H1 (cell line): ENCODE results near the gene LRRFIP1. TPM values are rescaled to one million over a fixed set of nuclear protein-coding genes. Genes with fewer than 3 reads are reported as not detected.
"Not testable (repeated sequence)": the region's sequence is repeated elsewhere in the genome, so short reads cannot be mapped to it uniquely, and the experiment has no call there.

Experiments used
- CTCF ChIA-PET: fragments of 300-600 bp; sonication (Branson Sonifier 250); formaldehyde crosslinking; loops from one replicate; lab custom pipeline; 2021; ENCODE audit not compliant: partially characterized antibody; lab: Charles Lee
- POLR2A ChIA-PET: fragments of 300-600 bp; sonication (Branson Sonifier 250); formaldehyde crosslinking; loops from one replicate; lab custom pipeline; 2021; ENCODE audit warnings: inconsistent platforms; ENCODE audit not compliant: partially characterized antibody; lab: Charles Lee
- DNase-seq, 2 experiments: peaks; one replicate each; pipeline versions ENCODE4 v3.0.0 to v3.0.0-alpha.2; 2010 to 2022; ENCODE audit warnings: low spot score in 2 of 2, low read depth in 1 of 2, mixed read lengths in 1 of 2
- FAIRE-seq: peaks from 2 replicates; lab custom pipeline; 2011; peaks lifted over from hg19 to GRCh38; lab: Jason Lieb, UNC
- H2AFZ ChIP-seq: 2 replicates; pipeline ENCODE4 v1.8.1; 2012; ENCODE audit warnings: low read length, inconsistent platforms
- H2AK5ac ChIP-seq: 2 replicates; pipeline ENCODE4 v1.6.1; 2013; ENCODE audit warnings: low read depth, low read length
- H2BK120ac ChIP-seq: replicated peaks from 2 replicates; pipeline ENCODE3; 2013; ENCODE audit warnings: low read depth, low read length, inconsistent platforms
- H2BK12ac ChIP-seq: 2 replicates; pipeline ENCODE4 v1.6.1; 2013; ENCODE audit warnings: low read depth, low read length
- H2BK15ac ChIP-seq: 2 replicates; pipeline ENCODE4 v1.6.1; 2013; ENCODE audit warnings: low read length
- H2BK20ac ChIP-seq: 2 replicates; pipeline ENCODE4 v1.6.1; 2013; ENCODE audit warnings: low read length
- H2BK5ac ChIP-seq: 2 replicates; pipeline ENCODE4 v1.6.1; 2013; ENCODE audit warnings: low read depth, low read length
- H3K14ac ChIP-seq: 2 replicates; pipeline ENCODE4 v1.6.1; 2013; ENCODE audit warnings: inconsistent platforms; ENCODE audit not compliant: insufficient read length
- H3K18ac ChIP-seq: 2 replicates; pipeline ENCODE4 v1.6.1; 2013; ENCODE audit warnings: low read length; ENCODE audit errors: extremely low read depth
- H3K23ac ChIP-seq: 2 replicates; pipeline ENCODE4 v1.6.1; 2013; ENCODE audit warnings: inconsistent platforms; ENCODE audit not compliant: insufficient read length
- H3K23me2 ChIP-seq: 2 replicates; pipeline ENCODE4 v1.6.1; 2013; ENCODE audit warnings: low read depth, low read length
- H3K27ac ChIP-seq: 2 replicates; pipeline ENCODE4 v1.6.1; 2011; ENCODE audit warnings: low read depth, low read length, inconsistent platforms
- H3K27me3 ChIP-seq, 4 experiments: replicated peaks in 1 of 4; 1 replicate in 1 of 4; 2 replicates in 3 of 4; pipeline versions ENCODE4 v1.6.1 to v1.8.1; 2011 to 2013; ENCODE audit warnings: low read length in 3 of 4, mild to moderate bottlenecking in 3 of 4, inconsistent platforms in 2 of 4, mixed read lengths in 2 of 4, moderate library complexity in 1 of 4; ENCODE audit not compliant: control insufficient read depth in 3 of 4, insufficient read depth in 3 of 4; ENCODE audit errors: extremely low read depth in 1 of 4
- H3K36me3 ChIP-seq, 4 experiments: 2 replicates each; pipeline versions ENCODE4 v1.6.1 to v1.8.1; 2011 to 2013; ENCODE audit warnings: mild to moderate bottlenecking in 4 of 4, low read length in 3 of 4, moderate library complexity in 2 of 4, control low read depth in 1 of 4, inconsistent platforms in 1 of 4; ENCODE audit not compliant: insufficient read depth in 4 of 4, control insufficient read depth in 2 of 4
- H3K4ac ChIP-seq: replicated peaks from 2 replicates; pipeline ENCODE3; 2013; ENCODE audit warnings: low read length, low read depth, mixed read lengths, inconsistent platforms; ENCODE audit not compliant: insufficient read length
- H3K4me1 ChIP-seq, 4 experiments: replicated peaks in 1 of 4; 1 replicate in 1 of 4; 2 replicates in 3 of 4; pipeline versions ENCODE4 v1.6.1 to v1.8.1; 2011 to 2013; ENCODE audit warnings: low read length in 3 of 4, inconsistent platforms in 2 of 4, mixed read lengths in 1 of 4; ENCODE audit not compliant: insufficient read depth in 4 of 4, control insufficient read depth in 3 of 4
- H3K4me2 ChIP-seq, 2 experiments: 2 replicates each; pipeline versions ENCODE4 v1.6.1 to v1.8.1; 2011 to 2013; ENCODE audit warnings: low read depth in 2 of 2, low read length in 2 of 2, control low read depth in 1 of 2, inconsistent platforms in 1 of 2, mild to moderate bottlenecking in 1 of 2; ENCODE audit not compliant: insufficient read depth in 1 of 2
- H3K4me3 ChIP-seq, 4 experiments: fragments of 200-600, 300-600 bp in 1 of 4; sonication (generic), shearing (Covaris generic), sonication (Bioruptor Twin) in 1 of 4; 2 replicates each; pipeline versions ENCODE4 v1.5.1 to v1.8.1; 2011 to 2016; ENCODE audit warnings: low read length in 4 of 4, low read depth in 3 of 4, control low read depth in 2 of 4, inconsistent platforms in 2 of 4, mild to moderate bottlenecking in 2 of 4, mixed read lengths in 1 of 4, moderate library complexity in 1 of 4; ENCODE audit not compliant: insufficient read depth in 2 of 4; ENCODE audit errors: extremely low read depth in 1 of 4
- H3K56ac ChIP-seq: replicated peaks from 2 replicates; pipeline ENCODE3; 2013; ENCODE audit warnings: low read depth, mild to moderate bottlenecking, mixed read lengths, low read length, inconsistent platforms; ENCODE audit not compliant: insufficient read length
- H3K79me1 ChIP-seq: 2 replicates; pipeline ENCODE4 v1.6.1; 2013; ENCODE audit warnings: low read depth, low read length, control low read depth
- H3K79me2 ChIP-seq, 2 experiments: 2 replicates each; pipeline versions ENCODE4 v1.6.1 to v1.8.1; 2012 to 2013; ENCODE audit warnings: low read length in 2 of 2, mild to moderate bottlenecking in 2 of 2, inconsistent platforms in 1 of 2; ENCODE audit not compliant: insufficient read depth in 2 of 2, control insufficient read depth in 1 of 2
- H3K9ac ChIP-seq, 4 experiments: replicated peaks in 1 of 4; 1 replicate in 1 of 4; 2 replicates in 3 of 4; pipeline versions ENCODE4 v1.6.1 to v1.8.1; 2011 to 2013; ENCODE audit warnings: low read depth in 3 of 4, low read length in 3 of 4, control low read depth in 2 of 4, mild to moderate bottlenecking in 2 of 4, moderate library complexity in 2 of 4, inconsistent platforms in 1 of 4; ENCODE audit errors: extremely low read depth in 1 of 4
- H3K9me3 ChIP-seq, 2 experiments: 2 replicates each; pipeline versions ENCODE4 v1.6.1 to v1.8.1; 2012 to 2013; ENCODE audit warnings: mild to moderate bottlenecking in 2 of 2, moderate library complexity in 2 of 2, control low read depth in 1 of 2, inconsistent platforms in 1 of 2, low read depth in 1 of 2, low read length in 1 of 2, mixed read lengths in 1 of 2; ENCODE audit not compliant: insufficient read depth in 2 of 2
- H4K20me1 ChIP-seq, 2 experiments: replicated peaks in 1 of 2; 2 replicates each; pipeline versions ENCODE3 to v1.8.1; 2011 to 2013; ENCODE audit warnings: inconsistent platforms in 2 of 2, low read length in 2 of 2, mild to moderate bottlenecking in 1 of 2; ENCODE audit not compliant: insufficient read depth in 2 of 2, control insufficient read depth in 1 of 2
- H4K5ac ChIP-seq: 2 replicates; pipeline ENCODE4 v1.6.1; 2013; ENCODE audit warnings: low read length, low read depth, mixed read lengths, inconsistent platforms; ENCODE audit not compliant: insufficient read length
- H4K8ac ChIP-seq: 2 replicates; pipeline ENCODE4 v1.8.0; 2013; ENCODE audit warnings: mild to moderate bottlenecking, moderate library complexity, low read length, inconsistent platforms; ENCODE audit not compliant: insufficient read depth; ENCODE audit errors: extremely low read depth
- H4K91ac ChIP-seq: replicated peaks from 2 replicates; pipeline ENCODE3; 2013; ENCODE audit warnings: low read length, mixed read lengths, inconsistent platforms; ENCODE audit not compliant: insufficient read length
- WGBS, 2 experiments: shearing (Covaris generic) in 1 of 2; methylation state at CpG; one replicate each; pipeline versions ENCODE4 v1.1.6 to v1.1.7; 2013 to 2015; ENCODE audit warnings: low lambda C conversion rate in 2 of 2, mixed read lengths in 2 of 2, inconsistent platforms in 1 of 2, low coverage in 1 of 2, missing lambda C conversion rate in 1 of 2; ENCODE audit not compliant: insufficient replicate concordance in 2 of 2, insufficient coverage in 1 of 2, insufficient read length in 1 of 2; ENCODE audit errors: extremely low coverage in 1 of 2, missing lambda C conversion rate in 1 of 2; 5-methylcytosine and 5-hydroxymethylcytosine counted together
- polyA plus RNA-seq, 7 experiments: library from polyadenylated mRNA; depleted of rRNA in 3 of 7; stranded (reverse) in 5 of 7; unstranded in 2 of 7; fragments of >200 nt in 5 of 7; fragments of 200-250 nt in 2 of 7; gene quantifications; 1 replicate in 5 of 7; 2 replicates in 1 of 7; 4 replicates in 1 of 7; pipeline versions ENCODE4 v1.2.1 to v1.2.3, GENCODE V29; 2011 to 2013; ENCODE audit warnings: missing spikeins in 2 of 7, mixed read lengths in 2 of 7
- total RNA-seq: library from RNA; stranded (reverse); fragmentation: NEBNext Ultra II Directional; extraction: Animal tissue kit (Norgen Biotek cat#: 25700); gene quantifications from 2 replicates; pipeline ENCODE4 v1.2.1, GENCODE V29; 2021

Gene LRRFIP1
- total and polyA plus RNA-seq, 2 of the 8 experiments (the other 6 are each of a cell fraction or from before 2014, with no cell fraction given) = 12.1 to 75.8 TPM

DNA sequence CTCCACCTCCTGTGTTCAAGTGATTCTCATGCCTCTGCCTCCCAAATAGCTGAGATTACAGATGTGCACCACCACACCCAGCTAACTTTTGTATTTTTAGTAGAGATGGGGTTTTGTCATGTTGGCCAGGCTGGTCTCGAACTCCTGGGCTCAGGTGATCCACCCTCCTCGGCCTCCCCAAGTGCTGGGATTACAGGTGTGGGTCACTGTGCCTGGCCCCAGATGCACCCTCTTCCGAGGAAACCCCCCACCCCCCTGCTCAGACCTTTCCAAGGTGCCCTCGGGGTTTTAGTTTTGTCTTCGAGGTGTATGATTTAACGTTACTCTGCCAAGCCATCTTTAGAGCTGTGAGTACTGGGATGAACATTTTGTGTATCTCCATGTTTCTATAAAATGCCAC, 61.2 kb downstream of the LRRFIP1 start:
- H4K91ac ChIP-seq, H3K9me3 ChIP-seq, H4K8ac ChIP-seq, H3K4me3 ChIP-seq, H3K14ac ChIP-seq, H2BK12ac ChIP-seq, H3K4me2 ChIP-seq, H3K27me3 ChIP-seq, H3K9ac ChIP-seq, H3K18ac ChIP-seq, FAIRE-seq, H3K4ac ChIP-seq, H3K36me3 ChIP-seq, H3K4me1 ChIP-seq, H2AK5ac ChIP-seq, H3K79me1 ChIP-seq, POLR2A ChIA-PET, H2BK20ac ChIP-seq, H3K23ac ChIP-seq, H2AFZ ChIP-seq, H3K56ac ChIP-seq, H4K20me1 ChIP-seq, H3K27ac ChIP-seq, H4K5ac ChIP-seq, H2BK5ac ChIP-seq, H2BK120ac ChIP-seq, H3K79me2 ChIP-seq, DNase-seq, H2BK15ac ChIP-seq: not testable (repeated sequence)
- WGBS, 2 experiments = 91% methylated on average over 5 of the region's 6 CpGs; no CpG with 5 or more reads in 1 of the 2 experiments
- H3K23me2 ChIP-seq = peaks cover 18% of the 10 kb centered on the region
- CTCF ChIA-PET = interaction anchor here (0.6 to 3.2 kb wide), 8 partner anchors 9 to 123 kb away, joined by 3 to 28 read pairs (median 4); no protein-coding TSS in a partner anchor
